Fibroblast of skin of right quadriceps (primary cell): Measurements from ENCODE around the gene HGS.
A peak's percentile ranks its signal among the peaks of the same experiment; 100 is the strongest.
"Not testable (repeated sequence)": the region's sequence is repeated elsewhere in the genome, so short reads cannot be mapped to it uniquely, and the experiment has no call there.

Source experiments
- DNase-seq: peaks from one replicate; pipeline ENCODE4 v3.0.0-alpha.2; 2013

The HGS gene

GRCh38 chr17:81722184-81723120 lies 38.6 kb downstream of the HGS start:
- DNase-seq, result no peak

GRCh38 chr17:81723651-81724209 lies 39.9 kb downstream of the HGS start:
- no peak for DNase-seq

GRCh38 chr17:81725439-81725838 lies 41.6 kb downstream of the HGS start:
- no peak for DNase-seq

DNA sequence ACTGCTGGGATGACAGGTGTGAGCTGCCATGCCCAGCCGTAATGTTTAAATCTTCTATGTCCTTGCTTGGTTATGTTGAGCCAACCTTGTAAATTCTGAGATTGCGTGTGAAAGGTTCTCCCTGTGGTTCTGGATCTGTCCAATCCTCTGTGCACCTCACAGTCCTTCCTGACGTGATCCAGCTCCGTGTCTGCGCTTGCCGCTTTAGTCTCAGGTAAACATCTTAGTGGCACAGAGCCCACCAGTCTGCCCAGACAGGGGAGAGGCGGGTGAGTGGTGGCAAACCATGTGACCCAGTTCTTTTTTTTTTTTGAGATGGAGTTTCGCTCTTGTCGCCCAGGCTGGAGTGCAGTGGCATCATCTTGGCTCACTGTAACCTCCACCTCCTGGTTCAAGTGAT lies 42.2 kb downstream of the HGS start:
- no peak for DNase-seq

DNA sequence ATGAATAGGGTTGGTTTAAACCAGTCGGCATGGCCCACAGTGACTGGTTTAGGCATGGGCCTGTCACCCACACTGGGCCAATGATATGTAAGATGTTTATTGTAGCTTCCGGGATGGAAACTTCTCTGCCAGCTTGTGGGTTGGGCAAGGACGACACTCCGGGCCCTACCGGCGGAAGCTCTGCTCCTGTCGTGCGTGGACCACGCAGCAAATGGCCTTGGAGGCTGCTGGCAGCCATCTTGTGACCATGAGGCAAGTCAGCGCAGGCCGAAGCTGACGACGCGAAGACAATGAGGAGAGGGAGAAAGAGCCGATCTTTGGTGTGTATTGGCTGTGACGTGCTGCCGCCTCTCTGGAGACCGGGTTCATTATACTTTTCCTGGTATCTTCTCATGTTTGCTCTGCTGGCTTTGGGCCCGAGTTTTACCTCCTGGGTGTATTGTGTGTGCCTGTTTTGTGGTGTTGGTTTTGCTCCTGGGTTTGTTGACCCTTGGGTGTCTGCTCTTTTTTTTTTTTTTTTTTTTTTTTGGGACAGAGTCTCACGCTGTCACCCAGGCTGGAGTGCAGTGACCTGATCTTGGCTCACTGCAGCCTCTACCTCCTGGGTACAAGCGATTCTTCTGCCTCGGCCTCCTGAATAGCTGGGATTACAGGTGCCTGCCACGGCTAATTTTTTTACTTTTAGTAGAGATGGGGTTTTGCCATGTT lies 43.7 kb downstream of the HGS start:
- DNase-seq, result no peak

DNA sequence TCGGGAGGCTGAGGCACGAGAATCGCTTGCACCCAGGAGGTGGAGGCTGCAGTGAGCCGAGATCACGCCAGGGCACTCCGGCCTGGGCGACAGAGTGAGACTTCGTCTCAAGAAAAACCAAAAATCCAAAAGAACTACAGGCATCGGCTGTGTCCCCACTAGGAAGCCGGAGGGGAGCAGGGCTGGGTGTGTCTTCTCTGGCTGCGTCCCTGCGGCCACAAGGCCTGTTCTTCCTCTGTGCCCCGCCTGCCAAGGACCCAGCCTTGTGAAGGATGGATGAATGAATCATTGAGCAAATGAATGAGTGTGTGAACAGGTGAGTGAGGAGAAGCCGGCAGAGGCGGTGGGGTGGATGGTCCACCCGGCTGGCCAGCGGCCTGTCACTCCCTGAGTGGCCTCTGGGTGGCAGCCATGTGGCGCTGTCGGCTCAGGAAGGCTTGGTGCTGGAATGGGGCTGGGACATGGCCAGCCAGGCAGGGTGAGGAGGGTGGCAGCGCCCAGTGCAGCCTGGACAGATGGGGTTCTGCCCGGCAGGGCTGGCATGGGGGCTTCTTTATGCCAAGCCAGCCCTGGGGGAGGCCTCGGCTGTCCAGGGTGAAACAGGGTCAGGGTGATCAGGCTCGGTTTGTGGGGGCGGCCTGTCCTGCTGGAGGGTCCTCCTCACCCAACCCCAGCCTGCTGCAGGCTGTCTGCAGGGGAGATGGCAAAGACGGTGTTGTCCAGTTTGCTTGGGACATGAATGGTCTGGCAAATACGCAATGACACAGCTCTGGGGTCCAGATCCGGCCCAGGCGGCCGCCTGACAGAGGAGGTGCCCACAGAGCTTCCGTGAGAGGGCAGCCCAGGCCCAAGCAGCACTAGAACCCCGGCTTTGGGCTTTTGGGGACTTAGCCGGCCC lies 49.9 kb downstream of the HGS start:
- peak; percentile 54 for DNase-seq

- no peak for DNase-seq
Measured at GRCh38 chr17:81734405-81735263, 50.8 kb downstream of the HGS start.

DNA sequence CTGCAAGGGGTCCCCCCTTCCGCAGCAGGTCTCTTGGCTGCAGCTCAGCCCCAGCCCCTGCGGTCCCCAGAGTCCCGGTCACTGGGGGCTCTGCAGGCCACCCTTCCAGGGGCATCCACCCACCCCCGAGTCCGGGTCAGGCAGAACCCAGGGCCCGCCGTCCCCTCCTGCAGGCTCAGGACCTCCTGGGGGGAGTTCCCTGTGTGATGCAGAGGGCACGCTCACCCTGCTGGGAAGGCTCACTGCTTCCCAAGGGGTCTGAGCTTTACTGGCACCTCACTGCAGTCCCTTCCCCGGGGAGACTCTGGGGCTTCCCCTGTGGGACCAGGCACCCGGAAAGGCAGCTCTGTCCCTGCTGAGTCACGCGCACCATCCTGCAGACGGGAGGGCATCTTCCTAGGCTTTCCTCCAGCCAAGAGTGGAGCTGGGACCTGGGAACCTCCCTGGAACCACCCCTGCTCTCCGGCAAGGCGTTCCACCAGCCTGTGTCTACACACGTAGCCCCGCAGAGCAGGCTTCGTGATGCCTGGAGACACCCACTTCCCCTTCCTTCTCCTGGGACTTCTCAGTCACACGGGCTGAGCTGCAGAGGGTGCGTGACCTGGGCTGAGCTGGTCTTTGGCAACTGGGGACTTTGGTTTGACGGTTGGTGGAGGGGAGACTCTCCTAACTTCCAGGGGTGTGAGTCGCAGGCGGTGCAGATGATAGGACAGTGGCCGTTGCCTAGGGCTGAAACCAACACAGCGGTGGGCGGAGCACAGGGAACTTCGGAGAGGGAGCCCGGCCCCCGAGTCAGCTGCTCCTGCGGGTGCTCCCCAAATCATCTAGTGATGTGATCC lies 51.7 kb downstream of the HGS start:
- no peak for DNase-seq

DNA sequence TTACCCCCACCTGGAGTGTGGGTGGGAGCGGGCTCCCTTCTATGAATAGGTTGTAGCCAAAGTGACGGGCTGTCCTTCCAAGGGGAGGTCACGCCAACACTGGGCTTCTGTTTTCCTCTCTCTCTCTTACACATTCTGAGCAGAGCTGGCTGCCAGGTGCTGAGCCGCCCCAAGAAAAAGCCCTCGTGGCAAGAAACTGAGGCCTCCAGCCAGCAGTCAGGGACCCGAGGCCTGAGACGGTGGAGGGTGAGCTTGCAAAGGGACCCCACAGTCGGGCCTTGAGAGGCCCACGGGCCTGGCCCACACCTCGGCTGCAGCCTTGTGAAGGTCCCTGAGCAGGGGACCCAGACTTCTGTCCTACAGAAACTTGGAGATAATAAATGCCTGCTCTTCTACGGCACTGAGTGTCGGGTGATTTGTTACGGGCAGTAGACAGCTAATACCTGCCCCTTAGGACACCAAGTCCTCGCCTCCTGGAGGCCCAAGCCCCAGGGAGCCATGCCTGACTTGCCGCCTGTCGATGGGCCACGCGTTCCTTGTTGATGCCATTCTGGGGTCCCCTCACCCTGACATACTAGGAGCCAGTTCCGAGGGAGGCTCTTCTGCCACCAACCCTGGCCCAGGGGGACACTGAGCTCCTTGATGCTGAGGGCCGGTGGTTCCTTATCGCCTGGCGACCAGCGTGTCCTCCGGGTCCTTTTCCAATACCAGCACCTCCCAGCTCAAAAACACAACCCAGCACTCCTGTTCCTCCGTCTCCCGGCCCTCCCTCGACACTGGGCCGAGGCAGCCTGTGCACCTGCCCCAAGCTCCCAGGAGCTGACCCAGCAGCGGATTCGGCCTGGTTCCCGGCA lies 54.4 kb downstream of the HGS start:
- DNase-seq, result no peak

DNA sequence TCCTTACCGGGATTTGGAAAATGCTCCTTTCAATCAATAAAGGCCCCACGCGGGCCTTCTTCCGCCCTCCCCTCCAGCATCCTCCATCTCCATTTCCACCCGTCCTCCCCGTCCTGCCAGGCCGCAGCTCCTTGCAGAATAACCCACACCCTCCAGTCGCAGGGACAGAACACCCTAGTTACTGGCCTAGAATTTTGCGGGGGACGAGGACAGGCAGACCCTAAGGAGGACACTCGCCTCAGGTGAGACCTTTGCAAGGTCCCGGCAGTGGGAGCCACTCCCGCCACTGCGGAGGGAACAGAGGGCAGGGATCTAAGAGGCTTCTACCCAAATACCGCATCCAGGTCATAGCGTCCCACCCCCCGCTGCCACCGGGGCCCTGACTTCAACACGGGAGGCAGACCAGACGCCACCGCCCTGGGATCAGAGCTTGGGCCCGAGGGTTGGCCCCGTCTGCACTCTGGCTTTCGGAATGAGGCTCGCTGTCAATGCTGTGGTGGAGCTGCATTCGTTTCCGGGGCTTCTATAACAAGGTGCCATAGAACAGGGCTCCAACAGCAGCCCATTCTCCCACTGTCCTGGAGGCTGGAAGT lies 55.1 kb downstream of the HGS start:
- no peak for DNase-seq

DNA sequence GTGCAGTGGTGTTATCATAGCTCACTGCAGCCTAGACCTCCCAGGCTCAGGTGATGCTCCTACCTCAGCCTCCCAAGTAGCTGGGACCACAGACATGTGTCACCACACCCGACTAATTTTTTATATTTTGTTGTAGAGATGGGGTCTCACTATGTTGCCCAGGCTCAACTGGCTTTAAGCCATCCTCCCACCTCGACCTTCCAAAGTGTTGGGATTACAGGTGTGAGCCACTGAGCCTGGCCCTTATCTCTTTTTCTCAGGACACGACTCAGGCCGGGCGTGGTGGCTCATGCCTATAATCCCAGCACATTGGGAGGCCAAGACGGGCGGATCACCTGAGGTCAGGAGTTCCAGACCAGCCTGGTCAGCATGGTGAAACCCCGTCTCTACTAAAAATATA lies 55.8 kb downstream of the HGS start:
- DNase-seq, result not testable (repeated sequence)

DNA sequence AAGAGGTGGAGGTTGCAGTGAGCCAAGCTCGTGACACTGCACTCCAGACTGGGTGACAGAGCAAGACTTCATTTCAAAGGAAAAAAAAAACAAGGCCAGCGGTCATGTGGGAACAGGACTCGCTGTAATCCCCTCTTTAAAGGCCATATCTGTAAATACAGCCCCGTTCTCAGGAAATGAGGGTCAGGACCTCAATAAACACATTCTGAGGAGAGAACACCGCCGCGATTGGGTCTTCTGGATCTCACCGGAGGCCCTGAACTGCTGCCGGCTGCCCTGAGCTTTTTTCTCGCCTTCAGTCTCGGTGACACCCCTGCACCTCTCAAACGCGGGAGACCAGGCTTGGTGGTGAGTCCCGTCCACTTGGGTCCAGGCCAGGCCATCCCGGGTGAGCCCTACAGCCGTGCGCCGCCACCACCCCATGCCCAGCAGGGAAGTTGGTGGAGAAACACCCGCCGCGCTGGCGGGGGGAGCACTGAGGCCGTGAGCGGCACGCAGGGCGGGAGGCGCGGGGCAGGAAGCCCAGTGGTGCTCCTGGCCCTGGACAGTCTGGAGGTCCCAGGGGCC lies 56.7 kb downstream of the HGS start:
- no peak for DNase-seq

DNA sequence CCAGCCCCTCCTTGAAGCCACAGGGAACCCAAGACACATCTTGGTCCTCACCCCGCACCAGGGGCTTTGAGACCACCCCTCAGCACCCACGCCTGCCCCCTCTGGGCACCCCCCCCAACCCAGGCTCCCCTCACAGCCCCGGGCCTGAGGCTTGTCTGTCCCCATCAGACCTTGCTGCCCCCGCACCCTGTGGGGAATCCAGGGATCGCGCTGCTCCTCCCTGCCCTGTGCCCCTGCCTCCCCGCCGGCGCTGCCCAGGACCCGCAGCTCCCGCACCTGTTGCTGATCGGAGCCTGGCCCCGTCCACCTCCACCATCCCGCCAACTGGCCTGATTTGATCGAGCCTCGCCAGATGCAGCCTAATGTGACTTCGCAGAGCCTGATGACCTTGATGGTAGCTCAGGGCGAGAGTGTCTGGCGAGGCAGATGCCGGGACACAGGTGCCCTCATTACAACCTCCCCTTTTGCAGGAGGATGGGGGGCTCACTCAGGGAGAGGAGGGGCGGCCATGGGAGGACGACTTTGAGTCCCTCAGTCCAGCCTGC lies 57.3 kb downstream of the HGS start:
- no peak for DNase-seq

DNA sequence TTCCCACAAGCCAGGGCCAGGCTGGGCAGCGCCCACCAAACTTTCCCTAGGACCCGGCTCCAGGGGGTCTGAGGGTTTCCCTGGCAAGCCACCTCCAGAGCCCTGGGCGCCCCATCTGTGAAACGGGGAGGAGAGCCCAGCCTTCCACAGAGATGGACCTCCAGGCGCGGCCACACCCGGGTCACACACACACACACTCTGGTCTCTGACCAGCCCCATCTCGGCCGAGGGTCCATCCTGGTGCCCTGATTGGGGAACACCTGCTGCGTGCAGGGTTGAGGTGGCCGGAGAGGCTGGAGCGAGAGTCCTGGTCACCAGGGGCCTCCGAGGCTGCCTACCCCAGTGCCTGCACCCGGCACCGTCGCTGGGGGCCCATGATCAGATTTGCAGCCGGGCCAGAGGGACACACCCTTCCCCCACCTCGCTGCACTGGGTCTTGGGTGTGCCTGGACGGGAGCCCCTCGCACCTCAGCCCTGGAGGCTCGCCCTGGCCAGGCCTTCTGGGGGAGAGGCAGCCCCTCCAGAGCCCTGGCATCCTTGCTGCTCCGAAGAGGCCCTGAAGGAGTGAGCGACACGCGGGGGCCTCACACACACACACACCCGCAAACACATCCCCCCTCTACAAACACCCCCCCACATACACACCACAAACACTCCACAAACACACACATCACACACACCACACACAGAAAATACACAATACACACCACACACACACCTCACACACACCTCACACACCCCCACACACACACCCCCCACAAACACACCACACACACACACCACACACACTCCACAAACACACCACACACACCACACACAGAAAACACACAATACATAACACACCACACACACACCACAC lies 58.0 kb downstream of the HGS start:
- DNase-seq, result no peak
